HG02610 (cell line): ENCODE measurements around the gene ALKBH4.
A peak's percentile ranks its signal among the peaks of the same experiment; 100 is the strongest.
"Not testable (repeated sequence)": the region's sequence is repeated elsewhere in the genome, so short reads cannot be mapped to it uniquely, and the experiment has no call there.

Experiments
- ATAC-seq: cut with Tn5 transposase; IDR thresholded peaks from one replicate; pipeline ENCODE4 v1.9.1; 2021; ENCODE audit warnings: mild to moderate bottlenecking, moderate library complexity; ENCODE audit not compliant: unreplicated experiment

ALKBH4 gene, protein sequence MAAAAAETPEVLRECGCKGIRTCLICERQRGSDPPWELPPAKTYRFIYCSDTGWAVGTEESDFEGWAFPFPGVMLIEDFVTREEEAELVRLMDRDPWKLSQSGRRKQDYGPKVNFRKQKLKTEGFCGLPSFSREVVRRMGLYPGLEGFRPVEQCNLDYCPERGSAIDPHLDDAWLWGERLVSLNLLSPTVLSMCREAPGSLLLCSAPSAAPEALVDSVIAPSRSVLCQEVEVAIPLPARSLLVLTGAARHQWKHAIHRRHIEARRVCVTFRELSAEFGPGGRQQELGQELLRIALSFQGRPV

DNA sequence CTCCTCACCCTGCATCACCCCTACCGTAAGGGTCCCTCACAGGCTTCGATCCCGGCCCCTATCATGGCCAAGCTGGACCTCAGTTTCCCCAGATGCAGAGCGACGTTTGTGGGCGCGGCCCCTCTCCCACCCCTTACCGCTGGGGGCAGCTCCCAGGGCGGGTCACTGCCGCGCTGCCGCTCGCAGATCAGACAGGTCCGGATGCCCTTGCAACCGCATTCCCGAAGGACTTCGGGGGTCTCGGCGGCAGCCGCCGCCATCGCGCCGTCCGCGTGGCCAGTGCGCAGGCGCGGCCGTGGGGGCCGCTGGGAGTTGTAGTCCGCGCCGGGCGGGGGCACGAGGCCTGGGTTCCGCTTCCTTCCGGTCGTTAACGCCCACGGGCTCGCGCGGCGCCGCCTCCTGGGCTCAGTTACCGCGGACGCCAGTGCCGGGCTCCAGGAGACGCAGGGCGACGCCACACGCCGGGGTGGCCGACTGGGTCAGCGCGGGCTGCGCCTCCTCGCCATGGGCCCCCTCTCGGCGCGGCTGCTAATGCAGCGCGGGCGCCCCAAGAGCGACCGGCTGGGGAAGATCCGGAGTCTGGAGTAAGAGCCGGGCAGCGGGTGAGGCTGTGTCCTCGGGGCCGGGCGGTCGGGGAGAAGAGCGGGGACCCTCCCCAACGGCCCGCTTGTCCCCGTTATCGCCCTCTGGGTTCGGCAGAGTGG lies at the start of gene ALKBH4, which contains the start of gene LRWD1:
TSS of gene ALKBH4 (minus strand) at position 287 of the 704 bp plus-strand sequence. CDS start at position 260, 27 bp downstream.
TSS of gene LRWD1 (plus strand) at position 408 of the 704 bp plus-strand sequence. CDS start at position 505, 97 bp downstream.
- peak; percentile 94 for ATAC-seq

DNA sequence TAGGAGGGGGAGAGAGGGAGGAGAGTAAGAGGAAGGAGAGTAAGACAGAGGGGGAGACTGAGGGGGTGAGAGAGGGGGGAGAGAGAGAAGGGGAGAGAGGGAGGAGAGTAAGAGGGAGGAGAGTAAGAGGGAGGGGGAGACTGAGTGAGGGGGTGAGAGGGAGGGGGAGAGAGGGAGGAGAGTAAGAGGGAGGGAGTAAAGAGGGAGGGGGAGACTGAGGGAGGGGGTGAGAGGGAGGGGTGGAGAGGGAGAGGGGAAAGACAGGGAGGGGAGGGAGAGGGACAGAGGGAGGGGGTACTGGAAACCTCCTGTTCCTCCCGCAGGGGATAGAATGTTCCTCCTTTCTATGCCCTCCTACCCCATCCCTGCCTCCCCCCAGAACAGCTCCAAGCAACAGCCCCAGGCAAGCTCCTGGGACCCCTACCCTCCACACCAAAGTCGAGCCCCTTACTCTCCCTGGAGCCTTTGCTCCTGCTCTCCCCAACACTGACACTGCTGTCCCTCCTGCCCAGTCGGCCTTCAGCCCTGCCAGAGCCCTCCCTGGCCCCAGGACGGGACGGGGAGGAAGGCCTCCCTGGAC lies 48.1 kb upstream of the ALKBH4 start:
- not testable (repeated sequence) for ATAC-seq

- ATAC-seq, result peak; percentile 36
Observed at GRCh38 chr7:102511860-102512522, 47.3 kb upstream of the ALKBH4 start.

DNA sequence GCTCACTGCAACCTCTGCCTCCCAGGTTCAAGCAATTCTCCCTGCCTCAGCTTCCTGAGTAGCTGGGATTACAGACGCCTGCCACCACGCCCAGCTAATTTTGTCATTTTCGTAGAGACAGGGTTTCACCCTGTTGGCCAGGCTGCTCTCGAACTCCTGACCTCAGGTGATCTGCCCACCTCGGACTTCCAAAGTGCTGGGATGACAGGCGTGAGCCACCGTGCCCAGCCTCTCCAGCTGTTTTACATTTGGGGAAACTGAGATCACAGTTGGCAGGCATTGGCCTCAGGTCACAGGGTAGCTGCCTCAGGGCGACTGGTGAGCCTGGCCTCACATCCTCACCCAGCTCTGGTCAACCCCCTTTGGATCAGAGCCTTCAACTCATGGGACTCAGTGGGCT lies 45.9 kb upstream of the ALKBH4 start:
- ATAC-seq, result not testable (repeated sequence)

DNA sequence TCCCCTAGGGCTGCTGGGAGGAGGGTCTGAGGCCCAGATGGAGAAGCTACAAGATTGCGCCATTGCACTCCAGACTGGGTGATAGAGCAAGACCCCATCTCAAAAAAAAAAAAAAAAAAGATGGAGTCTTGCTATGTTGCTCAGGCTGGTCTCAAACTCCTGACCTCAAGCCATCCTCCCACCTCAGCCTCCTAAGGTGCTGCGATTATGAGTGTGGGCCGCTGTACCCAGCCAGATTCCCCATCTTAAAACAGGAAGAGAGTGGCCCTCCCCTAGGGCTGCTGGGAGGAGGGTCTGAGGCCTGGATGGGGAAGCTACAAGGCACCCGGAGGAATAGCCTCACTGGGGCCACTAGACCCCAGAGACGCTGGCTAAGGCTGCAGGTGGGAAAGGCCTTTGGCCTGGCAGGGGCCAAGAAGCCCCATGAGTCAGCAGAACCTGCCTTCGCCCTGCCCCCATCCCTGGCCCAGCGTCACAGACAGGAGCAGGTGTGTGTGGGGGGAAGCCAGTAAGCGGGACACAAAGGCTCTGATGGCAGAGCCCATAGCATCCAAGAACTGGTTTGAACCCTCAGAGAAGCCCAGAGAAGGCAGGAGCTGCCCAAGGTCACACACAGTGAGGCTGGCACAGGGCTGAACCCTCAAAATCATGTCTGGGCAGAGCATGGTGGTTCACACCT lies 42.9 kb upstream of the ALKBH4 start:
- ATAC-seq, result not testable (repeated sequence)

- ATAC-seq, result not testable (repeated sequence)
Observed at GRCh38 chr7:102505298-102506185, 40.9 kb upstream of the ALKBH4 start.

DNA sequence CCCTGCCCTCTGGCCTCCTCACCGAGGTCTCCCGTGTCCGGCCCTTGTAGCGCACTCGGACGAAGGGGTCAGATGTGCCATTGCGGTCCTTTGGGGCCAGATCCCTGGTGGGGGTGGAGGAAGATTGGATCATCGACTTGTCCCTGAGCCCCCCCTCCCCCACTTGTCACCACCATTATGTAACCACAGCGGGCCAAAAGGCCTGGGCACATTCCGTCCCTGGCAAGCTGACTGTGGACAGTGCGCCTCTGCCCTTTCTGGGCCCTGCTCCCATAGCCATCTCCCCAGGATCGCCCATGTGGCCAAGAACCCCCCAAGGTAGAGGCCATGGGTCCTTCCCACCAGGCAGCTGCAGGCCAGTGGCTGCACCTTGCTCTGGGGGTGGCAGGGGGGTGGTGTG lies 38.5 kb upstream of the ALKBH4 start:
- ATAC-seq, result not testable (repeated sequence)

DNA sequence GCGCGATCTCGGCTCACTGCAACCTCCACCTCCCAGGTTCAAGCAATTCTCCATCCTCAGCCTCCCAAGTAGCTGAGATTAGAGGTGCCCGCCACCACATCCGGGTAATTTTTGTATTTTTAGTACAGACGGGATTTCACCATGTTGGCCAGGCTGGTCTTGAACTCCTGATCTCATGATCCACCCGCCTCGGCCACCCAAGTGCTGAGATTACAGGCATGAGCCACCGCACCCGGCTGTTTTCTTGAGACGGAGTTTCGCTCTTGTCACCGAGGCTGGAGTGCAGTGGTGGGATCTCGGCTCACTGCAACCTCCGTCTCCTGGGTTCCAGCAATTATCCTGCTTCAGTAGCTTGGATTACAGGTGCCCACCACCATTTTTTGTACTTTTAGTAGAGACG lies 33.7 kb upstream of the ALKBH4 start:
- not testable (repeated sequence) for ATAC-seq

GRCh38 chr7:102497308-102497707 lies 32.6 kb upstream of the ALKBH4 start:
- not testable (repeated sequence) for ATAC-seq

- ATAC-seq, result not testable (repeated sequence)
Observed at GRCh38 chr7:102496861-102497260, 32.2 kb upstream of the ALKBH4 start.

DNA sequence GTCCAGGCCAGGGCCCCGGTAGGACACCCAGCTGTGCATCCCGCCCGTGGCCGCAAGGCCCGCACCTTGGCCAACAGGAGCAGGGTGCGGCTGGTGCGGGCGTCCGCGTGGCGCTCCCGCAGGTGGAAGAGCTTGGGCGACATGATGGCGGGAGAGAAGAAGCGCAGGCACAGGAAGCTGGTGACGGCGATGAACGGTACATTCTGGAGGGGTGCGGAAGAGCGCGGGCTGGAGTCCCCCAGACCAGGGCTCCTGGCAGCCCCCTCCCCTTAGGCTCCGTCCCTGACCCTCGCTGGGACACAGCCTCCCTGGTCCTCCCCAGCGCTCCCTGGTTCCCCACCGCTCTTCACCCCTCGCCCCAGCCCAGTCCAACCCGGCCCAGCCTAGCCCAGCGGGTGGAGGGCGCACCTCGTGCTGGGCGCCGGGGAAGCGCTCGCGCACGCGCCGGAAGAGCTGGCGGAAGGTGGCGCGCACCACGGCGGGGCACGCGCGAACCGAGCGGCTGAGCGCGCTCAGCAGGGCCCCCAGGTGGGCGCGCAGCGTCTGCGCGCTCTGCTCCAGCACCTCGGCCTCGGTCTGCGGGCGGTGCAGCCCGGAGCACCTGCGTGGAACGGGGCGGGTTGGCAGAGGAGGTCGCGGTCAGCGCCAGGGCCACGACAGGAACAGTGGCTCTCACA lies 29.9 kb upstream of the ALKBH4 start:
- peak; percentile 72 for ATAC-seq

DNA sequence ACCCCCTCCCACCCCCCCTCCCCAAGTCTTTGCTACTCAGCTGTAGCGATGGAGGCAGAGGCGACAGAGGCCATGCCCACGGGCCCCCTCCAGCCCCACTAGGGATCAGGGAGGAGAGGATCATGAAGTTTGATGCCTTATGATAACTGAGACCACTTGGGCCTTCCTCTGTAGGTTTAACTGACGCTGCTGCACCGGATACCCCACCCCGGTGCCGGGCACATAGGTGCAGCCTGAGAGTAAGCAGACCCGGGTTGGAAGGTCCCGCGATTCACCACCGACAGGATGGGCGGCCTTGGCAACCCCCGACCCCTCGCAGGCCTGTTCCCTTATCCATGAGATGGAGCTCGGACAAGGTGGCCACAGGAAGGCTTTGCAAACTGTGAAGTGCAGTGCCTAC lies 29.4 kb upstream of the ALKBH4 start:
- ATAC-seq, result not testable (repeated sequence)

DNA sequence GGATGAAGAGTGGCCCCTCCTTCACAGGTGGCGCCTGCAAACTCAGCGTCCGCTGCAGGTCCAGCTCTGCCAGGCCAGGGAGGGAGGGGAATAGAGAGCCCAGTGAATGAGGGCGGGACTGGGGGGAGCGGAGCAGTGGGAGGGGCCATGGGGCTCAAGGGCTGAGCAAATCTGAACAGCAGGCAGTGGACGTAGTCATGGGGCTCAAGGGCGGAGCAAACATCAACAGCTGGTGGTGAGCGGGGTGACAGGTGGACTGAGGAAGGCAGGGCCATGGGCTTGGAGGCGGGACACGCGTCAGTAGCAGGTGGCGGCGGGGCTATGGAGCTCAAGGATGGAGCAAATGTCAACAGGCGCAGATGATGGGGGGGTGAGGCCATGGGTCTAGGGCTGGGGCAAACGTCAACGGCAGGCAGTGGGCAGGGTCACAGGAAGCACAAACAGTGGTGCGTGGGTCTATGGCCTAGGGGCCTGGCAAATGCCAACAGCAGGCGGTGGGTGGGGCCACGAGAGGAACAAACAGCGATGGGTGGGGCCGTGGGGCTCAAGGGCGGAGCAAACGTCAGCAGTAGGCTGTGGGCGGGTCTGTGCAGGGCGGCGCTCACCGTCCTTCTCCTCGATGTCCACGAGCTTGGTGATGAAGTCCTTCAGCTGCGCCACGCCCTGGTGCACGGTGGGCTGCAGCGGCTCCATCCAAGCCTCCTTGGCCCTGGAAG lies 28.7 kb upstream of the ALKBH4 start:
- ATAC-seq, result peak; percentile 36

DNA sequence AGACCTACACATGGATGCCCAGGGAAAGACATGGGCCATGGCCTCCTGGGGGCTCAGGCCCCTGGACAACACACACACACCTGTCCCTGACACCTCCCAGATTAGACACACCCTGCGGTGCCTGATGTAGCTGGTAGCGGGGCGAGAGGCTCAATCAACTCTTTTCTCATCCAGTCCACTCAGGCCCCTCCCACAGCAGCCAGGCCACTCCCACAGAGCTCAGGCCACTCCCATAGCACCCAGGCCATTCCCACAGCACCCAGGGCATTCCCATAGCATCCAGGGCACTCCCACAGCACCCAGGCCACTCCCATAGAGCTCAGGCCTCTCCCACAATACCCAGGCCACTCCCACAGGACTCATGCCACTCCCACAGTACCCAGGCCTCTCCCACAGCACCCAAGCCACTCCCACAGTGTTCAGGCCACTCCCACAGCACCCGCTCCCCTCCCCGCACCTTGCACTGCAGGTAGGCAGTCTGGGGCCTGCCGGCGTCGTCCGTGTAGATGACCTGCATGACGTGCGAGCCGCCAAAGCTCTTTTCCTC lies 25.9 kb upstream of the ALKBH4 start:
- ATAC-seq, result peak; percentile 40

DNA sequence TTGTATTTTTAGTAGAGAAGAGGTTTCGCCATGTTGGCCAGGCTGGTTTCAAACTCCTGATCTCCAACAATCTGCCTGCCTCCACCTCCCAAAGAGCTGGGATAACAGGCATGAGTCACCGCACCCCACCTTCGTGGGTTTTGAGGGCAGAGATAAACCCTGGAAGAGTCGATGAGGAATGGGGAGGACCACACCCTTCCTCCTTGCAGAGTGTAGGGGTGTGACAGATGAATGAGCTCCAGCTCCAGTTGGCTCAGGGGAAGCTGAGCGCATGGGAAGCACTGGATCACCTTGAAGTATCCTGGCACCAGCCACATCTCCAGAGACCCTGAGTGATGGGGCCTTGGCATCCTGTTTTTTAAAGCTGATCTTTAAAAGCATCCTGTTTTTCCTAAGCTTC lies 19.7 kb upstream of the ALKBH4 start:
- ATAC-seq, result not testable (repeated sequence)

DNA sequence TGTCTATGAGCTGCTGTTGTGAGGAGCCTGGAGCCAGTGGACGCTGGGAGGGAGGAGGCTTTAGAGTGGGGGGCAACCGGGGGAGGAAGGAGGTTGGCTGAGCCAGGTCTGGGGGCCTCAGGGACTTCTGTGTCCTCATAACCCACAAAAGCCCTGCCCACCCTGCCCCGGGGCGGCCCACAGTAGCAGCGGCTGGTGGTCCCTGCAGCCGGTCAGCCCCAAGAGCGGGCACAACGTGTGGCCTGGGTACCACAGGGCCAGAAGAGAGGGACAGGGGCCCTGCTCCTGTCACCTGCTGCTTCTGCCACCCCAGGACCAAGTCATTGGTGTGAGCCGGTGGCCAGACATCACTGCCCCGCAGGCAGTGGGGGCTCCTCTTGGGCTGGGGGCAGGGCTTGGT lies 17.3 kb upstream of the ALKBH4 start:
- not testable (repeated sequence) for ATAC-seq

DNA sequence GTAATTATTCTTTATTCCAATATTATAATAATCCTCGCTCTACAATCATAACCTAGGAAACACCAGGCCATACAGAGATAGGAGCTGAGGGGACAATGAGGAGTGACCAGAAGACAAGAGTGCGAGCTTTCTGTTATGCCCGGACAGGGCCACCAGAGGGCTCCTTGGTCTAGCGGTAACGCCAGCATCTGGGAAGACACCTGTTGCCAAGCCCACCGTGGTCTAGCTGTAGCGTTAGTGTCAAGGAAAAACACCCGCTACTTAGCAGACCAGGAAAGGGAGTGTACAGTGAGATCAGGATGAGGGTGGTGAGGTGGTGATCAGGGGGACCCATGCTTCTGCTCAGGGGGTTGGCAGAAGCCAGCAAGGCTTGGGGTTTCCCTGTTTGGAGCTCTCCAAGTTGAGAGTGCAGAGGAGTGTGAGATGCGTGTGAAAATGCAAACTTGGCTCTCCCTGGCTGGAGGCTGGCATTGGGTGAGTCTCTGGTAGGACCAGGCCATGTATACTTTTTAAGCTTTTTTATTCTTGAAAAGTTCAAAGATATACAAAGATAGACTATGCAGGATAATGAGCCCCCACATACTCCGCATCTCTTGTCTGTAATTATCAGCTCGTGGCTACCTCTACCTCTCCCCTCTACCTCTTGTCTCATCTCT lies 15.4 kb upstream of the ALKBH4 start:
- not testable (repeated sequence) for ATAC-seq

DNA sequence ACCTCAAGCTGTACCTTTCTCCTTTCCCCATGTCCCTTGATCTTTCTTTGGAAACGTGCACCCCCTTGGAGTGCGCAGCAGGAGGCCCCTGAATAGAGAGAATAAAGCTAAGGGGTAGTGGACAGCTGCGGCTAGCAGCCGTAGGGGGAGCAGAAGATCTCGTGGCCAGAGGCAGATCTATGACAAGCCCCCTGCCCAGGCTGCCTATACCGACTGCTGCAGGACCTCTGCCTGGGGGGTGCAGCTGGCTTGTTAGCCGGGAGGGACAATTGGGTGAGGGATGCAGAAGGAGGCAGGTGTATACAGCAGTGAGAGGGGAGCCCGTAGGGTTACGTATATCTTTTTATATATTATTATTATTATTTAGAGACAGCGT lies 14.5 kb upstream of the ALKBH4 start:
- peak; percentile 21 for ATAC-seq
